H1 (cell line): ENCODE measurements around the gene SAMD9L. TPM values are rescaled to one million over a fixed set of nuclear protein-coding genes. Genes with fewer than 3 reads are reported as not detected.

Source experiments
- POU5F1 ChIP-seq: IDR thresholded peaks from 2 replicates; pipeline ENCODE4 v1.6.1; 2011; ENCODE audit warnings: low read depth, mild to moderate bottlenecking, low read length, moderate library complexity
- SP1 ChIP-seq: IDR thresholded peaks from 2 replicates; pipeline ENCODE4 v1.6.1; 2011; ENCODE audit warnings: low read depth, low read length
- polyA plus RNA-seq, 7 experiments: library from polyadenylated mRNA; depleted of rRNA in 3 of 7; stranded (reverse) in 5 of 7; unstranded in 2 of 7; fragments of >200 nt in 5 of 7; fragments of 200-250 nt in 2 of 7; gene quantifications; 1 replicate in 5 of 7; 2 replicates in 1 of 7; 4 replicates in 1 of 7; pipeline versions ENCODE4 v1.2.1 to v1.2.3, GENCODE V29; 2011 to 2013; ENCODE audit warnings: missing spikeins in 2 of 7, mixed read lengths in 2 of 7
- total RNA-seq: library from RNA; stranded (reverse); fragmentation: NEBNext Ultra II Directional; extraction: Animal tissue kit (Norgen Biotek cat#: 25700); gene quantifications from 2 replicates; pipeline ENCODE4 v1.2.1, GENCODE V29; 2021
- TF ChIP-seq, protein P1 (sequence below): IDR thresholded peaks from 2 replicates; pipeline ENCODE4 v1.6.1; 2012; ENCODE audit warnings: low read length, inconsistent platforms

SAMD9L gene
- total and polyA plus RNA-seq, 2 of the 8 experiments (the other 6 are each of a cell fraction or from before 2014, with no cell fraction given), result not detected

- TF ChIP-seq, protein P1, sequence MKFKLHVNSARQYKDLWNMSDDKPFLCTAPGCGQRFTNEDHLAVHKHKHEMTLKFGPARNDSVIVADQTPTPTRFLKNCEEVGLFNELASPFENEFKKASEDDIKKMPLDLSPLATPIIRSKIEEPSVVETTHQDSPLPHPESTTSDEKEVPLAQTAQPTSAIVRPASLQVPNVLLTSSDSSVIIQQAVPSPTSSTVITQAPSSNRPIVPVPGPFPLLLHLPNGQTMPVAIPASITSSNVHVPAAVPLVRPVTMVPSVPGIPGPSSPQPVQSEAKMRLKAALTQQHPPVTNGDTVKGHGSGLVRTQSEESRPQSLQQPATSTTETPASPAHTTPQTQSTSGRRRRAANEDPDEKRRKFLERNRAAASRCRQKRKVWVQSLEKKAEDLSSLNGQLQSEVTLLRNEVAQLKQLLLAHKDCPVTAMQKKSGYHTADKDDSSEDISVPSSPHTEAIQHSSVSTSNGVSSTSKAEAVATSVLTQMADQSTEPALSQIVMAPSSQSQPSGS, result no peak
- no peak for TF ChIP-seq POU5F1
- no peak for TF ChIP-seq SP1
These were observed 8.7 kb upstream of the SAMD9L start (continued) for GRCh38 chr7:93156884-93157283.
